Measurements from ENCODE around the gene LGALS1.

LGALS1 gene

GRCh38 chr22:37659066-37659896, 16.2 kb upstream of the LGALS1 start:
- no peaks in the 10 kb centered on the region for H3K9me3 Mint-ChIP-seq
- no peaks in the 10 kb centered on the region for H3K36me3 Mint-ChIP-seq (ENCODE audit: low read depth)
- no peaks in the 10 kb centered on the region for H3K27me3 Mint-ChIP-seq (ENCODE audit: low read depth)
- H3K4me1 Mint-ChIP-seq: peaks cover 38% of the 10 kb centered on the region
- H3K27ac Mint-ChIP-seq: peak overlapping the region; percentile 15 to 65 (median 43)
- no peak for TF ChIP-seq CTCF (IDR thresholded peaks at IDR 0.05; ENCODE audit: unreplicated experiment in 3 of 3)
- peak overlapping the region; percentile 69 to 87 (median 86) for H3K4me3 Mint-ChIP-seq

GRCh38 chr22:37659897-37660708, 15.3 kb upstream of the LGALS1 start:
- no peak for TF ChIP-seq CTCF (IDR thresholded peaks at IDR 0.05; ENCODE audit: unreplicated experiment in 3 of 3)
- H3K36me3 Mint-ChIP-seq (ENCODE audit: low read depth): no peaks in the 10 kb centered on the region
- H3K4me1 Mint-ChIP-seq: peaks cover 38% of the 10 kb centered on the region
- H3K27ac Mint-ChIP-seq: peak overlapping the region; percentile 15 to 65 (median 43)
- H3K27me3 Mint-ChIP-seq (ENCODE audit: low read depth): no peaks in the 10 kb centered on the region
- no peaks in the 10 kb centered on the region for H3K9me3 Mint-ChIP-seq
- peak overlapping the region; percentile 69 to 87 (median 86) for H3K4me3 Mint-ChIP-seq

- Mint-ChIP-seq H3K27ac (peak overlapping the region; percentile 33 to 67 (median 48)), H3K27me3 (ENCODE audit: low read depth) (no peaks in the 10 kb centered on the region), H3K36me3 (ENCODE audit: low read depth) (no peaks in the 10 kb centered on the region), H3K4me3 (peak overlapping the region; percentile 69 to 87 (median 86)), H3K9me3 (no peaks in the 10 kb centered on the region), H3K4me1 (peaks cover 38% of the 10 kb centered on the region)
- no peak for TF ChIP-seq CTCF (IDR thresholded peaks at IDR 0.05; ENCODE audit: unreplicated experiment in 3 of 3)
Measured at GRCh38 chr22:37660709-37661045, 14.8 kb upstream of the LGALS1 start.

- Mint-ChIP-seq H3K27me3 (ENCODE audit: low read depth) (no peaks in the 10 kb centered on the region), H3K4me3 (peak overlapping the region; percentile 69 to 87 (median 86)), H3K4me1 (peaks cover 38% of the 10 kb centered on the region), H3K27ac (peak overlapping the region; percentile 45 to 67 (median 48)), H3K36me3 (ENCODE audit: low read depth) (peaks cover 4% of the 10 kb centered on the region), H3K9me3 (no peaks in the 10 kb centered on the region)
- TF ChIP-seq CTCF (IDR thresholded peaks at IDR 0.05; ENCODE audit: unreplicated experiment in 3 of 3): peak; percentile 42 to 48 (median 43)
Measured at GRCh38 chr22:37661160-37661924, 14.1 kb upstream of the LGALS1 start.

GRCh38 chr22:37662039-37662438, 13.4 kb upstream of the LGALS1 start:
- peaks cover 11% of the 10 kb centered on the region for H3K36me3 Mint-ChIP-seq (ENCODE audit: low read depth)
- H3K9me3 Mint-ChIP-seq: no peaks in the 10 kb centered on the region
- peak overlapping the region in 2 of 3 experiments; percentile 33 to 62 for H3K4me3 Mint-ChIP-seq
- peak overlapping the region in 2 of 3 experiments; percentile 48 to 80 for H3K27ac Mint-ChIP-seq
- H3K27me3 Mint-ChIP-seq (ENCODE audit: low read depth): no peaks in the 10 kb centered on the region
- peaks cover 38% of the 10 kb centered on the region for H3K4me1 Mint-ChIP-seq
- TF ChIP-seq CTCF (IDR thresholded peaks at IDR 0.05; ENCODE audit: unreplicated experiment in 3 of 3): no peak

Measured in nephron (organoid).